ENCODE data around the gene RAB9A.
"Not testable (repeated sequence)": the region's sequence is repeated elsewhere in the genome, so short reads cannot be mapped to it uniquely, and the experiment has no call there.

The RAB9A gene

GRCh38 chrX:13688958-13689740 is at the start of gene RAB9A:
Gene RAB9A, plus strand, starts transcription at chrX:13689128. Its CDS starts 19,619 bp downstream, at chrX:13708747.
- peak; percentile 85 for DNase-seq

DNA sequence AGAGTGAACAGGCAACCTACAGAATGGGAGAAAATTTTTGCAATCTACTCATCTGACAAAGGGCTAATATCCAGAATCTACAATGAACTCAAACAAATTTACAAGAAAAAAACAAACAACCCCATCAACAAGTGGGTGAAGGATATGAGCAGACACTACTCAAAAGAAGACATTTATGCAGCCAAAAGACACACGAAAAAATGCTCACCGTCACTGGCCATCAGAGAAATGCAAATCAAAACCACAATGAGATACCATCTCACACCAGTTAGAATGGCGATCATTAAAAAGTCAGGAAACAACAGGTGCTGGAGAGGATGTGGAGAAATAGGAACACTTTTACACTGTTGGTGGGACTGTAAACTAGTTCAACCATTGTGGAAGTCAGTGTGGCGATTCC is 47.2 kb upstream of the RAB9A start:
- DNase-seq: not testable (repeated sequence)

DNA sequence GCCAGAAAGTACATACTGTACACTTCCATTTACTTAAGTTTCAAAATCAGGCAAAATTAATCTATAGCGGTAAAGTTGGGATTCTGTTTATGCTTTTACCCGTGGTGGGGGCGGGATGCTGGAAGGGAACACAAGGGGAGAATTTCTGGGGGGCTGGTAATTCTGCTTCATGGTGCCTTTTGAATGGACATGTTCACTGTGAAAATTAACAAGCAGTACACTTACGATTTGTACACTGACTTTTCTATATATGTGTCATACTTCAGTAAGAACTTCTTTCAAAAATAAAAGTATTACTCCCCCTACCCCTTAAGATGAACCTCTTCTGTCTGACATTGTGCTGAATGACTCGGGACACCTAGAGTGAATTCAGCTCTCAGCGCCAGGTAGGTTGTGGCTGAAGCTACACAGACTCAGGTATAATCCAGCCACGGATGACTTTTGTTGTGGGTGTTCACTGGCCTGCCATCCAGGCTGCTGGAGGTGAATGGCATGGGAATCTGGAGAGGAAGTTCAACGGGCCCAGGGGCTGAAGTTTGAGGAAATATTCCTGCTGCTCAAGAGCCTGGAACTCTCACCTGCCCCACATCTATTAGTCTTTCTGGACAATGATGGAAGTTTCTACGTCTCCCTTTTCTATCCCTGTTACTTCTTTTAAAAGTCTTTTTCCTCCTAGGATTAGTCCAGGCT is 43.3 kb upstream of the RAB9A start:
- DNase-seq: no peak

- peak; percentile 48 for DNase-seq
Observed at GRCh38 chrX:13646154-13646549, 42.8 kb upstream of the RAB9A start.

- DNase-seq: peak; percentile 71
Observed at GRCh38 chrX:13647709-13648212, 41.2 kb upstream of the RAB9A start.

- not testable (repeated sequence) for DNase-seq
Observed at GRCh38 chrX:13648336-13648735, 40.6 kb upstream of the RAB9A start.

DNA sequence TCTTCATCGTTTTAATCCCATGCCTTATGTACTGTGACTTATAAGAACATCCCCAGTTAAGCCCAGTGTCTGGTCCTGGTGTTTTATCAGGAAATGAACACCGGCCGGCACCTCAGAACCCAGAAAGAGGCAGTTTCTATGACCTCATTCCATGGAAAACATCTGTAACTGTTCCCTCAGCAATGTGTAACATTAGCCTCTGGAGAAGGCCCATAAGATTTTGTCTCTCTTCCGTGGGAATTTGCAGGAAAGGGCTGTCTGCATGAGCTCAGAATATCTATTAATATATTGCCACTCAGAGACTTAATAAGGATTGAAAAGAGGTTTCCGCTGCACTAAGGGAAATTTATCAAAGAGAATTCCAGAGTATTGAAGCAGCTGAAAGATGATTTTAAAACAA is 39.1 kb upstream of the RAB9A start:
- no peak for DNase-seq

GRCh38 chrX:13650318-13650717 is 38.6 kb upstream of the RAB9A start:
- no peak for DNase-seq

GRCh38 chrX:13651150-13651549 is 37.8 kb upstream of the RAB9A start:
- no peak for DNase-seq

- no peak for DNase-seq
Observed at GRCh38 chrX:13652287-13652793, 36.6 kb upstream of the RAB9A start.

- peak; percentile 97 for DNase-seq
Observed at GRCh38 chrX:13652850-13653693, 35.9 kb upstream of the RAB9A start, which contains the start of gene TCEANC. Gene TCEANC, plus strand, starts transcription at chrX:13653141. Its CDS starts 9,368 bp downstream, at chrX:13662509.

DNA sequence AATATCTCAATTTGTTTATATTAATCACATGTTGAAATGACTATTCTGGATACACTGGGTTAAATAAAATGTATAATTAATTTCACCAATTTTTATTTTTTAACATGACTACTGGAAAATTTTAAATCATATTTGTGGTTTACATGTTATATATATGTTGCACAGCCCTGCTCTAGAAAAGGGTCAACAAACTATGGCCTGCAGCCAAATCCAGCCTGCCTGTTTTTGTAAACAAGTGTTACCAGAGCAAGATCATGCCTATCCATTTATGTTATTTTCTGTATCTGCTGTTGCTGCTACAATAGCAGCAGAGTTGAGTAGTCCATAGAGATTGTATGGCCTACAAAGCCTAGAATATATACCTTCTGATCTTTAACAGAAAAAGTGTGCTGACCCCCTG is 34.8 kb upstream of the RAB9A start:
- DNase-seq: no peak

DNA sequence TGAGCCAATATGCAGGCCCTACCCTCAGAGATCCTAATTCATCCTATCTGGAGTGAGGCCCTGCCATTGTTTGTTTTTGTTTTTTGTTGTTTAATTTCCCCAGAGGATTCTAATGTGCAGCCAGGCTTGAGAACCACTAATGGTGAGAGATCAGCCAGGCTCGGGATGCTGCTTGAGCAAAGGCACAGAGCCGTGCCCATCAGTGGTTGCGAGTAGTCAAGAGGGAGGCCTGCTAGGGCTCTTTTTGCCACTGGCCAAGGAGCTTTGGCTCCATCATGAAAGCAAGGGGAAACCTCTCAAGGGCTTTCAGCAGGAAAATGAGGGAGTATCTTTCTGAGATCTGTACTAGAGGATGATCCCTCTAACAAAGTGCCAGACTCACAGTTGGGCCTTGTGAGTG is 33.3 kb upstream of the RAB9A start:
- DNase-seq: no peak

GRCh38 chrX:13658602-13659001 is 30.3 kb upstream of the RAB9A start:
- DNase-seq: peak; percentile 23

DNA sequence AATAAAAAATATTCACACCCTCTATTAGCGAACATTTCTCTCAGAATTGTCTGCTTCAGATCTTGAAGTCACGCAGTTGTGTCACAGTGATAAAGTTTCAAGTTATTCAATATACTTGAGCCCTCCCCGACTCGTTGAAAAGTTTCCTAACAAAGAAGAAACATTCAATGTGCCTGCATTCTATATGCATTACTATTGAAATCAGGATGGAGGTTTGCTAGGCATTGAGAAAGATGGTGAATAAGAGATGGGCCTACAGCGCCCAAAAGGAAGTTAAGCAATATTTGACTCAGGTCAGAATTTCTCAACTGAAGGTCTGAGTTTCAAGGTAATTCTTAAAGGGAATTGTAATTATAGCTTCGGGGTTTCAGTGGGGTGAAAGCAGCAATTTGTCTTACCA is 29.9 kb upstream of the RAB9A start:
- no peak for DNase-seq

GRCh38 chrX:13661735-13662288 is 27.1 kb upstream of the RAB9A start:
- no peak for DNase-seq

DNA sequence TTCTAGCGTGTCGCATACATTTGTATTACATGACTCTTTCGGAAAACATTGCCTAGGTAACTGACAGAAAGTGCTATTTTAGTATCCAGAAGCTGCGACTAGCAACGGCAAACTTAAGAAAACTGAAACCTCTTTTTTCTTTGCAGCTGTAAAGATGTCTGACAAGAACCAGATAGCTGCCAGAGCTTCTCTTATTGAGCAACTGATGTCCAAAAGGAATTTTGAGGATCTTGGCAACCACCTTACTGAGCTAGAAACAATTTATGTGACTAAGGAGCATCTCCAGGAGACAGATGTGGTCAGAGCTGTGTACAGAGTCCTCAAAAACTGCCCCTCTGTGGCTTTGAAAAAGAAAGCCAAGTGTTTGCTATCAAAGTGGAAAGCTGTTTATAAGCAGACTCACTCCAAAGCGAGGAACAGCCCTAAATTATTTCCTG is 26.6 kb upstream of the RAB9A start:
- DNase-seq: no peak

DNA sequence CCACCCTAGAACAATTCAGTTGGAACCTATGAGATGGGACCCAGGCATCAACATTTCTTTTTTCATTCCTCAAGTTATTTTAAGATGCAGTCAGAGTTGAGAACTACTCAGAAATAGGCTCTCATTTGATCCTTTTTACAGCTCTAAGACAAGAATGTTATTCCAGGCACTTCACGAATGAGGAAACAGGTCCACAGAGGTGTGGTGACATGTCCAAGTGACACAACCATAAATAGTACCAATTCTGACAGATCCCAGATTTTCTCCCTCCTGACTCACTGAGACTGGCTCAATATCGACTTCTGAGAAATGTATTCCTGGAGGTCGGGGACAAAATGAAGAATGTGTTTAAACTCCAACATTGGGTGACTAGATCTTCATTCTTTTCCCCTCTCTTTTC is 24.9 kb upstream of the RAB9A start:
- no peak for DNase-seq

GRCh38 chrX:13666836-13667235 is 22.1 kb upstream of the RAB9A start:
- DNase-seq: no peak

DNA sequence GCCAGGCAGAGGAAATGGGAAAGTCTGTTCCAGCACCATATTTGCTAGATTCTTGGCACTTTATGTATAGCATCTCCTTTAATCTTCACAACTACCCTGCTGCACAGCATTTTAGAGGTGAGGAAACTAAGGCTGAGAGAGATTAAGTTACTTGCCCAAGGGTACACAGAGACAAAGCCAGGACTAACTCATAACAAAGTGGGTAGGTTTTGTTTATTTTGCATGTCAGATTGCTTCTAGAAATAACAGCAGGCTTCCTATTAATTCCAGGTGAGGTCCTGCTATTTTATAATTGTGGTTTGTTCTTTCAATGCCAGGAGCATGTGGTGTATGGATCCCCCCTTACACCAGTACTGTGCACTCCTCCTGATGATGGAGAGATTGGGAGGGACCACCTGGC is 21.0 kb upstream of the RAB9A start:
- DNase-seq: no peak

GRCh38 chrX:13669246-13669737 is 19.6 kb upstream of the RAB9A start:
- peak; percentile 39 for DNase-seq

GRCh38 chrX:13669755-13670154 is 19.2 kb upstream of the RAB9A start:
- not testable (repeated sequence) for DNase-seq

Data from CD4-positive, alpha-beta T cell treated with Interleukin-6 for 4 hours (primary cell).